HG03342 (cell line): ENCODE data around the gene TAF1C.
"Not testable (repeated sequence)": the region's sequence is repeated elsewhere in the genome, so short reads cannot be mapped to it uniquely, and the experiment has no call there.

ENCODE experiments used
- ATAC-seq: cut with Tn5 transposase; IDR thresholded peaks from one replicate; pipeline ENCODE4 v1.9.1; 2021; ENCODE audit warnings: mild to moderate bottlenecking, moderate library complexity; ENCODE audit not compliant: unreplicated experiment

Gene TAF1C

GRCh38 chr16:84209989-84210388 is 23.1 kb upstream of the TAF1C start:
- ATAC-seq = no peak

GRCh38 chr16:84207879-84208278 is 21.0 kb upstream of the TAF1C start:
- ATAC-seq = no peak

DNA sequence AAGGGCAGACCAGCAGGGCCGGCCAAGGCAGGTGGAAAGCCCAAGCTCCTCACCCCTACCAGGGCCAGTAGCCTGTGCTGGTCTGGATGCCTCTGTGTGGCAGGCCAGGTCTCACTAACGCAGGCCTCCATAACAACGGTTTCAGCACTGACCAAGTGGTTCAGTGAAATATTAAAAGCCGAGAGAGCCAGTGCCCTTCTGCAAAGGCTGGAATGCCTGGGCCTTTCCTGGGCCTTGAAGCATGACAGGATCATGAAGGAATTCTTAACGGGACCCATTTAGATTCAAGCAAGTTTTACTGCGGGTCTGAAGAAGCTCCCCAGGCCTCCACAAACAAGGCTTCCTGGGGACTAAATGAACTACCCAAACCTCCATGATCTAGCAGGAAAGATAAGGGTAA is 20.4 kb upstream of the TAF1C start:
- no peak for ATAC-seq

- ATAC-seq = no peak
Observed at GRCh38 chr16:84205976-84206691, 19.3 kb upstream of the TAF1C start.

DNA sequence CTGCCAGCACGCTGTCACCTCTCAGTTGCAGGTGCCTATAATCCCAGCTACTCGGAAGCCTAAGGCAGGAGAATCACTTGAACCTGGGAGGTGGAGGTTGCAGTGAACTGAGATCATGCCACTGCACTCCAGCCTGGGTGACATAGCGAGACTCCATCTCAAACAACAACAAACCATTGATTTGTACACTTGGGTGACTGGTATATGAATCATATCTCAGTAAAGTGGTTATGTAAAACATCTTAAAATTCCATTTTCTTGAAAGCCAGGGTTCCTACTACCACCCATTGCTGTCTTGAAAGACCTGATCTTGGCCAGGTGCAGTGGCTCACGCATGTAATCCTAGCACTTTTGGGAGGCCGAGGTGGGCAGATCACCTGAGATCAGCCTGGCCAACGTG is 18.3 kb upstream of the TAF1C start:
- ATAC-seq = not testable (repeated sequence)

- ATAC-seq = not testable (repeated sequence)
Observed at GRCh38 chr16:84204551-84204950, 17.7 kb upstream of the TAF1C start.

GRCh38 chr16:84199861-84200260 is 13.0 kb upstream of the TAF1C start:
- no peak for ATAC-seq

DNA sequence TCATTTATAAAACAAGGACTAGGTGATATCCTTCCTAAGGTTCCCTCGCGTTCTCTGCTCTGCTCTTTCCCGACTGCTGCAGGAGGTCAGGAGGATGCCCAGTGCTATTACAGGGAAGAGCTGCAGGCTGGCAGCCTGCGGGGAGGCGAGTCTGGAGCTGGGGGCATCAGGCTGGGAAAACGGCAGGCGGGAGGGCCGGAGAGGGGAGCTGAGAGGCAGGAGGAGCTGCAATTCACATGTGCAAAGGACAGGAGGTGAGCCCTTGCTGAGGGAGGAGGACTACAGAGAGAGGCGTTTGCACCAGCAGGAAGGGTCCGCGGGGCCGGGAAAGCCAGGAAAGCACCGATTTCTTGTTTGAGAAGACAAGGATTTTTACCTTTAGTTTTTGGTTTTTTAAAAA is 12.2 kb upstream of the TAF1C start:
- no peak for ATAC-seq

DNA sequence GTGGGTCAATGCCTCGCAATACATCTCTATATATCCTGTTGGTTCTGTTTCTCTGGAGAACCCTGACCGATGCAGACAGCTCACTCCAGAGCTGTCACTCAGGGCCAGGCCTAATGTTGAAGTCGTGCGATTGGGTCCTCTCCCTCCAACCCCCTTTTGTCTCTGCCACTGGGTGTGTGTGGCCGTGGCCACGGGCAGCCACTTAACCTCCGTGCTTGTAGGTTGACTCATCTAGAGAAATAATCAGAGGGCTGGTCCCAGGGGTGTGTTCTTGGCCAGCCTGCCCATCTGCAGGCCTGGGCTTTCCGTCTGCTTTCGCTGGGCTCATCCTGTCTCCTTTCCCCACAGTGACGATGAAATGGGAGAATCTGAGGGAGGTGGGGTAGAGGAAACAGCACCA is 11.5 kb upstream of the TAF1C start:
- ATAC-seq = no peak

DNA sequence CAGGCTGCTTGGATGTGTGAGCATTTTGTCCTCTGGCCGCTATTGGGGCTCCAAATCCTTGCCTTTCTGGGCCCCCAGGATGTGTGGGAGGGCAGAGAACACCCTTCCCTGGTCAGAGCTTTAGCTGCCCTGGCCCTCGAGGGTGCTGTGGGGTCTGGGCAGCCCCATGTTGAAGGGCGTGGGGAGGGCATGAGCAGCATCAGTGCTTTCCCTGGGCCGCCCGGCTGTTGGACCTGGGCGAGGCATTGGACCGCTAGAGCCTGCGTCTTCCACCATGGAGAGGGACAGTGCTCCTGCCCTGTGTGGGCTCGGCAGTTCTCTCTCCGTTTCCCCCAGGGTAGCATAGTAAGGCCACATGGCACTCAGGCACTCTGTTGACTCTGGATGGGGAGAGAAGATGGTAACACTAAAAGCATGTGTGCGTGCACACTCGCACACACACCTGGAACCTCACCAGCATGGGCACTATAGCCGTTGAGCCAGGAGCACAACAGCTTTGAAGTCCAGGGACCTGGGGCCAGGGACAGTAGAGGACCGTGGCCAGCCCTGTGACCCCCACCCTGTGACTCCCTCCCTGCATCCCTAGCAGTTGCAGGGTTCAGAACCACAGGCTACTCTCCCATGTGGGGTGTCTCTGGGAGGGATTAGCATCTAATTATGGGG is 10.7 kb upstream of the TAF1C start:
- ATAC-seq = no peak

GRCh38 chr16:84196727-84197394 is 10.0 kb upstream of the TAF1C start:
- no peak for ATAC-seq

- ATAC-seq = no peak
Observed at GRCh38 chr16:84196101-84196500, 9.2 kb upstream of the TAF1C start.

- ATAC-seq = no peak
Observed at GRCh38 chr16:84195201-84196093, 8.6 kb upstream of the TAF1C start.

DNA sequence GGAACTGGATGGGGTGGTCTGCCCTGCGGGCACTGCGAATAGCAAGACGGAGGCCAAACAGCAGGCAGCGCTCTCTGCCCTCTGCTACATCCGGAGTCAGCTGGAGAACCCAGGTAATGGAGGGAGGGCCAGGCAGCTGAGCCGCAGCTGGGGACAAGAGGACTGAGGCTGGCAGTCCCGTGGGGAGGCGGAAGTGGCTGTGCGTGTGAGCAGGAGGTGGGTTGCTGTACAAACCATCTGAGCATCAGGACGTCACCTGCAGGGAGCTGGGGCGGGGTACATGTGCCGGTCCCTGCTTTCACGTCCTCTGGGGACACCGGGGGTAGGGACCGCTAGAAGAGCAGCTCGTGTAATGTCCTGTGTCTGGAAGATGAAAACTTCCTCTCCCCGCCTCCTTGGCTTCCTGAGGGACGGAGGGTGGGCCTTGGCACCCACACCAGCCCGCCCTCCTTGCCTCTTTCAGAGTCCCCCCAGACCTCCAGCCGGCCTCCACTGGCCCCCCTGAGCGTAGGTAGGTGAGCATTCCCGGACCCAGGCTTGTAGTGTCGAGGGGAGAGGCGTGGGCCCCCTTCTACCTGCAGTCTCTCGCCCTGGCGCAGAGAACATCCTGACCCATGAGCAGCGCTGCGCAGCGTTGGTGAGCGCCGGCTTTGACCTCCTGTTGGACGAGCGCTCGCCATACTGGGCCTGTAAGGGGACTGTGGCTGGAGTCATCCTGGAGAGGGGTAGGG is 7.8 kb upstream of the TAF1C start:
- ATAC-seq = peak; percentile 88

GRCh38 chr16:84194018-84194417 is 7.2 kb upstream of the TAF1C start:
- no peak for ATAC-seq

- ATAC-seq = no peak
Observed at GRCh38 chr16:84193480-84193879, 6.6 kb upstream of the TAF1C start.

DNA sequence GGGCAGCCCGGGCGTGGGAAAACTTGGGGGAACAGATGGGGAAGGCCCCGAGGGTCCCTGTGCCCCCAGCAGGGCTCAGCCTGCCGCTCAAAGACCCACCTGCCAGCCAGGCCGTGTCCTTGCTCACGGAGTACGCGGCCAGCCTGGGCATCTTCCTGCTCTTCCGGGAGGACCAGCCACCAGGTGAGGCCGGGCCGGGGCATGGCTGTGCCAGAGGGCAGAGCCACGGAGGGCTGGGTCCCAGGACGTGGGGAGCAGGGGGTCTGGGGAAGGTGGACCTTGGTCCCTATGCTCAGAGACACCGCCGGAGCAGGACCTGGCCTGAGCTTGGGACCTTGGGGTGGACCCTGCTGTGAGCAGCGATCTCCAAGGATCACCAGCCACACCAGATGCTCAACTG is 4.6 kb upstream of the TAF1C start:
- ATAC-seq = no peak

GRCh38 chr16:84190731-84191388 is 4.0 kb upstream of the TAF1C start, which contains the start of gene ADAD2:
TSS of gene ADAD2 (plus strand) at chr16:84191157. CDS start at chr16:84191231, 74 bp downstream.
- no peak for ATAC-seq

DNA sequence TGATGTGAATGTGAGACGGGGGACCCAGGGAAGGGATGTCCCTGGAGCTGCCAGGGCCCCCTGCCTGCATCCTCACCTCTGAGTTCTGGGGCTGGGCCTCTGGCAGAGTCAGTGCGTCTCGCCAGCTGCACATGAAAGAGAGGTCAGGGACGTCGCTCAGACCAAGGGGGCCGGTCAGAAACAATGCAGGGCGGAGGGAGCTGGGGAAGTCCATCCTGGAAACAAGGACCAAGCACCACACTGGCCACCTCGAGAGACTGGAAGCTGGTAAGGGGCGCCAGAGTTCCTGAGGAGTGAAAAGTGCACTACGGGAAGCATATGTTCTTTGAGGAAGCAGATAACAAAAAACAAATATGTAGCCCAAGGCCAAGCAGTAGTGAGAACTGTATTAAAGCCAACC is 2.1 kb downstream of the TAF1C start:
- no peak for ATAC-seq
